Measurements from ENCODE around the gene PCDH15. TPM values are rescaled to one million over a fixed set of nuclear protein-coding genes. Genes with fewer than 3 reads are reported as not detected.

Gene PCDH15
- total and polyA plus RNA-seq, 2 experiments from 2014 or later: 0.29 to 0.66 TPM

DNA sequence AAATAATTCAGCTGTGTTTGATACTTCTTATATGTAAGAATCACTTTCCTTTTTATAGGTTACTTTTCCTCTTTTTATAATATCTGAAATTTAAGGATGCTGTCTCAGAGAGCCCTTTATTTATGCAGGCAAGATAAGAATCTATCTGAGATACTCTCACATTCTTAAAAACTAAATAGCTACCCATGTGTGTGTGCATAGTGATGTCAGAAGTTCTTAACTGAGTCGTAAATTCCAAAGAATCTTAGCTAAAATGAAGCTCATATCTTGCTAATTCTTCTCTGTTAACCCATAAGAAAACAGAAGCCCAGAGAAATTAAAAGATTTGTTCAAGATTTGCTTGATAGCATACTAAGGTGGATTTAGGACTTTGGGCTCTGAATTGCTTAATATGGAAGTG lies 118.5 kb downstream of the PCDH15 start (continued):
- TF ChIP-seq, protein P1, sequence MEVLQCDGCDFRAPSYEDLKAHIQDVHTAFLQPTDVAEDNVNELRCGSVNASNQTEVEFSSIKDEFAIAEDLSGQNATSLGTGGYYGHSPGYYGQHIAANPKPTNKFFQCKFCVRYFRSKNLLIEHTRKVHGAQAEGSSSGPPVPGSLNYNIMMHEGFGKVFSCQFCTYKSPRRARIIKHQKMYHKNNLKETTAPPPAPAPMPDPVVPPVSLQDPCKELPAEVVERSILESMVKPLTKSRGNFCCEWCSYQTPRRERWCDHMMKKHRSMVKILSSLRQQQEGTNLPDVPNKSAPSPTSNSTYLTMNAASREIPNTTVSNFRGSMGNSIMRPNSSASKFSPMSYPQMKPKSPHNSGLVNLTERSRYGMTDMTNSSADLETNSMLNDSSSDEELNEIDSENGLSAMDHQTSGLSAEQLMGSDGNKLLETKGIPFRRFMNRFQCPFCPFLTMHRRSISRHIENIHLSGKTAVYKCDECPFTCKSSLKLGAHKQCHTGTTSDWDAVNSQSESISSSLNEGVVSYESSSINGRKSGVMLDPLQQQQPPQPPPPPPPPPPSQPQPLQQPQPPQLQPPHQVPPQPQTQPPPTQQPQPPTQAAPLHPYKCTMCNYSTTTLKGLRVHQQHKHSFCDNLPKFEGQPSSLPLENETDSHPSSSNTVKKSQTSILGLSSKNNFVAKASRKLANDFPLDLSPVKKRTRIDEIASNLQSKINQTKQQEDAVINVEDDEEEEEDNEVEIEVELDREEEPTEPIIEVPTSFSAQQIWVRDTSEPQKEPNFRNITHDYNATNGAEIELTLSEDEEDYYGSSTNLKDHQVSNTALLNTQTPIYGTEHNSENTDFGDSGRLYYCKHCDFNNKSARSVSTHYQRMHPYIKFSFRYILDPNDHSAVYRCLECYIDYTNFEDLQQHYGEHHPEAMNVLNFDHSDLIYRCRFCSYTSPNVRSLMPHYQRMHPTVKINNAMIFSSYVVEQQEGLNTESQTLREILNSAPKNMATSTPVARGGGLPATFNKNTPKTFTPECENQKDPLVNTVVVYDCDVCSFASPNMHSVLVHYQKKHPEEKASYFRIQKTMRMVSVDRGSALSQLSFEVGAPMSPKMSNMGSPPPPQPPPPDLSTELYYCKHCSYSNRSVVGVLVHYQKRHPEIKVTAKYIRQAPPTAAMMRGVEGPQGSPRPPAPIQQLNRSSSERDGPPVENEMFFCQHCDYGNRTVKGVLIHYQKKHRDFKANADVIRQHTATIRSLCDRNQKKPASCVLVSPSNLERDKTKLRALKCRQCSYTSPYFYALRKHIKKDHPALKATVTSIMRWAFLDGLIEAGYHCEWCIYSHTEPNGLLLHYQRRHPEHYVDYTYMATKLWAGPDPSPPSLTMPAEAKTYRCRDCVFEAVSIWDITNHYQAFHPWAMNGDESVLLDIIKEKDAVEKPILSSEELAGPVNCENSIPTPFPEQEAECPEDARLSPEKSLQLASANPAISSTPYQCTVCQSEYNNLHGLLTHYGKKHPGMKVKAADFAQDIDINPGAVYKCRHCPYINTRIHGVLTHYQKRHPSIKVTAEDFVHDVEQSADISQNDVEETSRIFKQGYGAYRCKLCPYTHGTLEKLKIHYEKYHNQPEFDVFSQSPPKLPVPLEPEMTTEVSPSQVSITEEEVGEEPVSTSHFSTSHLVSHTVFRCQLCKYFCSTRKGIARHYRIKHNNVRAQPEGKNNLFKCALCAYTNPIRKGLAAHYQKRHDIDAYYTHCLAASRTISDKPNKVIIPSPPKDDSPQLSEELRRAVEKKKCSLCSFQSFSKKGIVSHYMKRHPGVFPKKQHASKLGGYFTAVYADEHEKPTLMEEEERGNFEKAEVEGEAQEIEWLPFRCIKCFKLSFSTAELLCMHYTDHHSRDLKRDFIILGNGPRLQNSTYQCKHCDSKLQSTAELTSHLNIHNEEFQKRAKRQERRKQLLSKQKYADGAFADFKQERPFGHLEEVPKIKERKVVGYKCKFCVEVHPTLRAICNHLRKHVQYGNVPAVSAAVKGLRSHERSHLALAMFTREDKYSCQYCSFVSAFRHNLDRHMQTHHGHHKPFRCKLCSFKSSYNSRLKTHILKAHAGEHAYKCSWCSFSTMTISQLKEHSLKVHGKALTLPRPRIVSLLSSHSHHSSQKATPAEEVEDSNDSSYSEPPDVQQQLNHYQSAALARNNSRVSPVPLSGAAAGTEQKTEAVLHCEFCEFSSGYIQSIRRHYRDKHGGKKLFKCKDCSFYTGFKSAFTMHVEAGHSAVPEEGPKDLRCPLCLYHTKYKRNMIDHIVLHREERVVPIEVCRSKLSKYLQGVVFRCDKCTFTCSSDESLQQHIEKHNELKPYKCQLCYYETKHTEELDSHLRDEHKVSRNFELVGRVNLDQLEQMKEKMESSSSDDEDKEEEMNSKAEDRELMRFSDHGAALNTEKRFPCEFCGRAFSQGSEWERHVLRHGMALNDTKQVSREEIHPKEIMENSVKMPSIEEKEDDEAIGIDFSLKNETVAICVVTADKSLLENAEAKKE (CRISPR knock-in tag; IDR thresholded peaks at IDR 0.05): no peak

DNA sequence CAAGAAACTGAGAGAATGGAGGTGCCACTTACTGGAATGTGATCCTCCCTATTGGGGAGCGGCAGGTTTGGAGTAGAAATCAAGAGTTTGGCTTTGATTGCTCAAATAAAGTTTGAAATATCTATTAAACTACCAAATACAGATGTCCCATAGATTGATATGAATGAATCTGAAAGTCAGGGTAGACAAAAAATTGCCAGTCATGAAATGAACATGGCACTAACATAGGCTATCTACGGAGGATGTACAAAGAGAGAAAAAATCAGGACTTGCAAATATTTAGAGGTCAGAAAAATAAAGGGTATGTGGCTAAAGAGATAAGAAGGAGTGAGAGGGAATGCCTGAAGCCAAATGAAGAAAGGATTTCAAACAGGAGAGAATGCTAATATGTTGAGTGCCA lies 119.9 kb downstream of the PCDH15 start:
- H3F3A ChIP-seq (replicated peaks; ENCODE audit: low read depth): no peaks in the 10 kb centered on the region
- Mint-ChIP-seq H3K27ac (no peak overlapping the region), H3K9me3 (no peaks in the 10 kb centered on the region), H3K4me1 (no peaks in the 10 kb centered on the region), H3K4me3 (no peak overlapping the region), H3K27me3 (ENCODE audit: insufficient read depth, low read depth, poor library complexity) (no peaks in the 10 kb centered on the region), H3K36me3 (ENCODE audit: low read depth) (no peaks in the 10 kb centered on the region)
- DNase-seq (ENCODE audit: low spot score): no peak
- H3K36me3 ChIP-seq (ENCODE audit: insufficient read depth): no peaks in the 10 kb centered on the region
- H3K9me2 ChIP-seq (ENCODE audit: insufficient read depth): no peaks in the 10 kb centered on the region
- H3K27ac ChIP-seq (ENCODE audit: low read depth): no peak overlapping the region
- no peak overlapping the region for H3K4me3 ChIP-seq
- H3K79me2 ChIP-seq (replicated peaks; ENCODE audit: insufficient read depth): no peaks in the 10 kb centered on the region
- 0 out of 2 replicates have a peak overlapping the region, but pooled peaks have one; percentile 4 for H2AFZ ChIP-seq
- H4K20me1 ChIP-seq (replicated peaks; ENCODE audit: insufficient read depth): no peaks in the 10 kb centered on the region
- H3K4me1 ChIP-seq (ENCODE audit: insufficient read depth): no peaks in the 10 kb centered on the region; the same call in 1 of the 2 replicates
- no peaks in the 10 kb centered on the region for H3K27me3 ChIP-seq (ENCODE audit: insufficient read depth)
- H3K4me2 ChIP-seq: no peak overlapping the region
- no peak for ATAC-seq
- TF ChIP-seq ZNF331 (CRISPR knock-in tag; IDR thresholded peaks at IDR 0.05; ENCODE audit: low read depth): no peak
- no peak for TF ChIP-seq STAT1 (IDR thresholded peaks at IDR 0.05; ENCODE audit: unreplicated experiment)
- no peak for TF ChIP-seq POLR2AphosphoS5 (IDR thresholded peaks at IDR 0.05; ENCODE audit: low read depth)
- TF ChIP-seq JUNB (IDR thresholded peaks at IDR 0.05; ENCODE audit: unreplicated experiment): no peak
- no peak for TF ChIP-seq EZH2 (IDR thresholded peaks at IDR 0.05; ENCODE audit: low read depth, unreplicated experiment)
- TF ChIP-seq, protein P2, sequence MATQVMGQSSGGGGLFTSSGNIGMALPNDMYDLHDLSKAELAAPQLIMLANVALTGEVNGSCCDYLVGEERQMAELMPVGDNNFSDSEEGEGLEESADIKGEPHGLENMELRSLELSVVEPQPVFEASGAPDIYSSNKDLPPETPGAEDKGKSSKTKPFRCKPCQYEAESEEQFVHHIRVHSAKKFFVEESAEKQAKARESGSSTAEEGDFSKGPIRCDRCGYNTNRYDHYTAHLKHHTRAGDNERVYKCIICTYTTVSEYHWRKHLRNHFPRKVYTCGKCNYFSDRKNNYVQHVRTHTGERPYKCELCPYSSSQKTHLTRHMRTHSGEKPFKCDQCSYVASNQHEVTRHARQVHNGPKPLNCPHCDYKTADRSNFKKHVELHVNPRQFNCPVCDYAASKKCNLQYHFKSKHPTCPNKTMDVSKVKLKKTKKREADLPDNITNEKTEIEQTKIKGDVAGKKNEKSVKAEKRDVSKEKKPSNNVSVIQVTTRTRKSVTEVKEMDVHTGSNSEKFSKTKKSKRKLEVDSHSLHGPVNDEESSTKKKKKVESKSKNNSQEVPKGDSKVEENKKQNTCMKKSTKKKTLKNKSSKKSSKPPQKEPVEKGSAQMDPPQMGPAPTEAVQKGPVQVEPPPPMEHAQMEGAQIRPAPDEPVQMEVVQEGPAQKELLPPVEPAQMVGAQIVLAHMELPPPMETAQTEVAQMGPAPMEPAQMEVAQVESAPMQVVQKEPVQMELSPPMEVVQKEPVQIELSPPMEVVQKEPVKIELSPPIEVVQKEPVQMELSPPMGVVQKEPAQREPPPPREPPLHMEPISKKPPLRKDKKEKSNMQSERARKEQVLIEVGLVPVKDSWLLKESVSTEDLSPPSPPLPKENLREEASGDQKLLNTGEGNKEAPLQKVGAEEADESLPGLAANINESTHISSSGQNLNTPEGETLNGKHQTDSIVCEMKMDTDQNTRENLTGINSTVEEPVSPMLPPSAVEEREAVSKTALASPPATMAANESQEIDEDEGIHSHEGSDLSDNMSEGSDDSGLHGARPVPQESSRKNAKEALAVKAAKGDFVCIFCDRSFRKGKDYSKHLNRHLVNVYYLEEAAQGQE (IDR thresholded peaks at IDR 0.05; ENCODE audit: unreplicated experiment): no peak
